GM20000 (cell line): ENCODE data around the gene GADL1.

Source experiments
- DNase-seq: peaks from one replicate; pipeline ENCODE4 v3.0.0; 2012; ENCODE audit warnings: low spot score
- TF ChIP-seq, protein P1 (sequence below): IDR thresholded peaks from 2 replicates; pipeline ENCODE4 v1.5.1; 2012; ENCODE audit warnings: mild to moderate bottlenecking, control low read depth; ENCODE audit errors: extremely low read depth, missing control alignments

Gene GADL1

DNA sequence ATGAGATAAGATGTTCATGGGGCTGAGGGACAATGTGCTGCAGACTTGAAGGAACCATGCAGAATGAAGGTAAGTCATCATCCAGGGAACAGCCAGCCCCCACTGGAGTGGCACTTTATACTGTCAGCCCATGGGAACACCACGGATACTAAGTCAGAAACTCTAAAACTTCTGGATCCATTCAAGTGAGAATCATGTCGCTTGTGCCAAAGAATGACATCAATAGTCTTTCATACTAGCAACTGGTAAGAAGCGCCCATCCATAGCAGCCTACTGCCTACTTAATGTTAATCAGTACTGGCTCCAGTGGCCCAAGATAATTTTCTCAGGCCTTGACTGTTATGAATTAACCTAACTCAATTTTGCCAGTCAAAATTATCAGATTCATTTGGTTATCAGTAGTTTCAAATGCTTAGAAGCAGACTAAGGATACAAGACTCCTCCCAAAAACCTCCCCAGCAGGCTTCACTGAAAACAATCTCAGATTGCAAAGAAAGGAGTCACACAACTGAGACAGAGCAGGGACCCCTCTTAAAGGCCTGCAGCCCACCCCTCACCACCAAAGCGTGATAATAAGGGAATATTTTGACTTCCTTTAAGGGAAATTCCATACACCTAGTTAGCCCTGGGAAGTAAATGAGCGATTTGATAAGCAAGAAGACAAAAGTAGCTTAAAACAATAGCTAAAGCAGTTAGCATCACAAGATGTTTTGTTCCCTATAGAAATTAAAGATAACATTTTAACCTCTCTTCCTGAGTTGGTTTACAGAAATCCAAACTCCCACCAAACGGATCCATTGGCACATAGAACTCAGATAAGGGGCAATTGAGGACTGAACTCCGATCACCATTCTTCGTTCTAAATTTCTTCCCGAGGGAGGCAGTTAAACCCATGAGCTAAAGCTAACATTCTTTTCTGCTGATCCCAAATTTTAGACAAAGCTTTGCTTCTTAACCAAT is 189.2 kb downstream of the GADL1 start:
- TF ChIP-seq, protein P1, sequence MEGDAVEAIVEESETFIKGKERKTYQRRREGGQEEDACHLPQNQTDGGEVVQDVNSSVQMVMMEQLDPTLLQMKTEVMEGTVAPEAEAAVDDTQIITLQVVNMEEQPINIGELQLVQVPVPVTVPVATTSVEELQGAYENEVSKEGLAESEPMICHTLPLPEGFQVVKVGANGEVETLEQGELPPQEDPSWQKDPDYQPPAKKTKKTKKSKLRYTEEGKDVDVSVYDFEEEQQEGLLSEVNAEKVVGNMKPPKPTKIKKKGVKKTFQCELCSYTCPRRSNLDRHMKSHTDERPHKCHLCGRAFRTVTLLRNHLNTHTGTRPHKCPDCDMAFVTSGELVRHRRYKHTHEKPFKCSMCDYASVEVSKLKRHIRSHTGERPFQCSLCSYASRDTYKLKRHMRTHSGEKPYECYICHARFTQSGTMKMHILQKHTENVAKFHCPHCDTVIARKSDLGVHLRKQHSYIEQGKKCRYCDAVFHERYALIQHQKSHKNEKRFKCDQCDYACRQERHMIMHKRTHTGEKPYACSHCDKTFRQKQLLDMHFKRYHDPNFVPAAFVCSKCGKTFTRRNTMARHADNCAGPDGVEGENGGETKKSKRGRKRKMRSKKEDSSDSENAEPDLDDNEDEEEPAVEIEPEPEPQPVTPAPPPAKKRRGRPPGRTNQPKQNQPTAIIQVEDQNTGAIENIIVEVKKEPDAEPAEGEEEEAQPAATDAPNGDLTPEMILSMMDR = no peak
- DNase-seq = no peak

DNA sequence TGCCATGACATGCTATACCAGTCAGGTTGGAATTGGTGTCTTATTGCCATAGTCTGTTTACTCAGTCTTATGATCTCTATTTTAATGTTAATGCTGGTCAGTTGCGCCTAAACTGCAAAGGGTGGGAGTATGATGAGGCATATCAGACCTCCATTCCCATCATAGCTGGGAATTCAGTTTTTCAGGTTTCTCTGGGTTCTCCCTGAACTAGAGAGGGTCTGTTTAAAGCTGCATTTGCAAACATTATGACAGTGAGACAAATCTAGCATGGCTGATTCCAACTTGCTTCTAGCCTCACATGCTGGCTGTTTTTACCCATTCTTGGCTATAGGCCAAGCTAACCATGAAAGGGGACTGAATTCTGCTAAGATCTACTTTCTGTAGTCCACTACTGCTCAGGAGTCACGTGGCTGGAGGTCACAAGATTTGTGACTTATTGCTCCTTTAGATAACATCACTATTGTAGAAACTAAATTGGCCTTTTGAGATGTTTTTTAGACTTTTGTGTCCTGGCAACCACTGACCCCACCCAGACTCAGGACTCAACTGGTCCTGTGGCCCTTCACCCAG is 191.5 kb downstream of the GADL1 start:
- DNase-seq = no peak
- TF ChIP-seq, protein P1 = no peak

DNA sequence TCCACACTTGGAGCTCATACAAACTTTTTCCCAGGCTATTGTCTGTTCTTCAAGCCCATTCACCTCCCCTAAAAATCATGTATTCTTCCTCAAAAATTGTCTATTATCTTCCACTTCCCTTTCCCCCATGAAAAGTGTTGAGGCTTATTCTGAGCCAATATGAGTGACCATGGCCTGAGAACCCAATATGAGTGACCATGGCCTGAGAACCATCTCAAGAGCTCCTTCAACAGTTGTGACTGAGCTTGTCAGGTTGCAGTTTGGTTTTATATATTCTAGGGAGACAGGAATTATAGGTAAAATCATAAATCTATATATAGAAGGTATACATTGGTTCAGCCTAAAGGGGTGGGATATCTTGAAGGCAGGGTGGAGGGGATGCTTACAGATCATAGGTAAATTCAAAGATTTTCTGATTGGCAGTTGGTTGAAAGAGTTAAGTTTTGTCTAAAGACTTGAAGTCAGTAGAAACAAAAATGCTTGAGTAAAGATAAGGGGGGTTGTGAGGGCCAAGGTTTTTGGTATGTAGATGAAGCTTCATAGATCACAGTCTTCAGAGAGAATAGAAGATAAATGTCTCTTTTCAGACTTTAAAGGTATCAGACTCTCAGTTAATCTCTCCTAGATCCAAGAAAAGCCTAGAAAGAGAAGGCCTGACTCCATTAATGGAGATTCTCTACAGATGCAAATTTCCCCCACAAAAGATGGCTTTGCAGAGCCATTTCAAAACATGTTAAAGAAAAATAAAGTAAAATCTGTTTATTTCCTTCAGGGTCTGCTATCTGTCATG is 192.2 kb downstream of the GADL1 start:
- DNase-seq = no peak
- TF ChIP-seq, protein P1 = no peak

- no peak for DNase-seq
- TF ChIP-seq, protein P1 = no peak
These were observed 193.6 kb downstream of the GADL1 start for GRCh38 chr3:30700702-30701321.

DNA sequence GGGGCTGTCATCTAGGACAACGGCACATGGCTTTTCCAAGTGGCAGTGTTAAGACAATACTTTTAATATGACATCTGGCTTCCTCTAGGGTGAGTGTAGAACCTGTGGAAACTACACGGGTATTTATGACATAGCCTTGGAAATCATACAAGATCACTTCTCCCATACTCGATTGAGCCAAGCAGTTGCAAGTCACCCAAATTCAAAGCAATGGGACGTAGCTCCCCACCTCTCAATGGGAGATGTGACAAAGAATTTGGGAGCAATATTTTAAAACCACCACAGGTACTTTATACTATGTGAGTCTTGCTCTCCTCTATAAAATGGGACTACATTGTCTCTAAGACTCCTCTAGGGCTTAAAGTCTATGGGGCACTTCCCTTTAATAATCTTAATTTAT is 194.5 kb downstream of the GADL1 start:
- DNase-seq = no peak
- TF ChIP-seq, protein P1 = no peak

GRCh38 chr3:30698549-30698948 is 195.9 kb downstream of the GADL1 start:
- DNase-seq = no peak
- TF ChIP-seq, protein P1 = no peak
